Fibroblast of skin of scalp (primary cell): Measurements from ENCODE around the gene SLC24A3.

ENCODE experiments used
- DNase-seq: peaks from one replicate; pipeline ENCODE4 v3.0.0-alpha.2; 2013

Gene SLC24A3

DNA sequence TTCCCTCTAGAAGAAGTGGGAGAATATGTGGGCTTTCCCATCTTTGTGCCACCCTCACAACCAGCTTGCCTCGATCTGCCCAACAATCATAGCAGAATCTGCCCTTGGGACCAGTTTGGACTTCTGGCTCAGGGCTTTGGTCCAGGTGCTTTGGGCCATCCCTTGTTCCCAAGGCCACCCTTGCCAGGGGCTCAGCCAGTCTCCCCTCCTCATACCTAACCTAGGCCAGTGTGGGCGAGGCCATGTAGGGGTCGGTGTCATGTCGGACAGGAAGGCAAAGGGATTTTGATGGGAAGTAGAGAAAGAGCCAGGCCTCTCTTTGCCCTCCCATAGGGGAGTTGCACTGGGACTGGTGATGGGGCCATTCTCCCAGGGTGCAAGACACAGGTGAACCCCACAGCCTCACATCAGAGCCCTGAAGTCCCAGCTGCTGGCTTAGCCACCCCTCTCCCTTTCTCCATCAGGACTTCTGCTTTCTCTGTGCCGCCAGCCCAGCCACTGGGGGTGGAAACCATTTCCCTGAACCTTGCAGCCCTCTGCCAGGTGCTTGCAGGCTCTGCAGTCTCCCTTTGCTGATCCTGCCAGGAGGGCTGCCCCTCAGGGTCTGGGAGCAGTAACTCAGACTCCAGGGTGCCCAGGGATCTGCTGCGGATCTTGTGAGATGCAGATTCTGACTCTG, 60.7 kb downstream of the SLC24A3 start:
- DNase-seq = no peak

DNA sequence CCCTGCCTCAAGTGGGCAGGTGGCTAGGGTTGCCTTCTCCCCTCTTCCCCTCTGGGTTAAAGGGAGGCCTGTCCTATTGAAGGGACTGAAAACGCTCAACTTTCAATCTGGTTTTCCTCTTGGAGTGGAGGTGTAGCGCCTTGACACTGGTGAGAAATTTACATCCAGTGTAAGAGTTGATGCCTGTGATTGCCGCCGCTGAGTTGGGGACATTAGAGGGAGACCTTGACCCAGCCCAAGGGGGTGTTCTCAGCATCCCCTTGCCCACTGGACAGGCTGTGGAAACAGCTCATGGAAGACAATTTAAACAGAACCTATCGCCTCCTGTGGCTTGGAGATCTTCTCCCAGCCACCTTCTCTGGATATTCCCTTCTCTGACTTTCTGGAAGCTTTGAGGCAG, 61.6 kb downstream of the SLC24A3 start:
- DNase-seq = no peak

- no peak for DNase-seq
Measured at GRCh38 chr20:19274412-19275015, 62.1 kb downstream of the SLC24A3 start.

DNA sequence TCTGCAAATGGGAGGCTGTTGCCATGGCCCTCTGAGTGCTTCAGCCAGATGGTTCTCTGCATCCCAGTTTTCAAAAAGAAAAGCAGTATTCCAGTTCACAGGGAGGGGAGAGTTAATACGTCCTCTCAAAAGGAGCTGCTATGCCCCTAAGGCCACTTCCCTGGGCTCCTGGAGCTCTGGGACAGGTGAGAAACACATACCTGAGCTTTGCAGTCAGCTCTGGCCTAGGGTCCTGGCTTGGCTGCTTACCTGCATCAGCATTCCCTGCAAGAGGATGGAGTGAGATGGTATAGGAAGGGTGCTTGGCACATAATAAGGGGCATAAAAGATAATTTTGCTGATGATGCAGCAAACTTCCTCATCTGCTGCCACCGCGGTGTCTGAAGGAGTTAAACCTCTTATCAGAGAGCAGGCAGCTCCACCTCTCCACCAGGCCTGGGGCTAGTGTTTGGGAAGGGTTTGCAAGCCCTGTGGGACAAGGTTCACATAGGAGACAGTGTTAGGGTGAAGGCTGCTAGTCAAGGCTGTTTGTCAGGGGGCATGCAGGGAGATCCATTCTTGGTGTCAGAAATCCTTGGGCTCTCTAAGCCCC, 62.7 kb downstream of the SLC24A3 start:
- DNase-seq = no peak

- peak; percentile 47 for DNase-seq
Measured at GRCh38 chr20:19275630-19276071, 63.2 kb downstream of the SLC24A3 start.

- DNase-seq = no peak
Measured at GRCh38 chr20:19277381-19277780, 64.9 kb downstream of the SLC24A3 start.

- DNase-seq = no peak
Measured at GRCh38 chr20:19283490-19284025, 71.1 kb downstream of the SLC24A3 start.

GRCh38 chr20:19284400-19285178, 72.1 kb downstream of the SLC24A3 start:
- DNase-seq = no peak

GRCh38 chr20:19285436-19285835, 73.0 kb downstream of the SLC24A3 start:
- no peak for DNase-seq

DNA sequence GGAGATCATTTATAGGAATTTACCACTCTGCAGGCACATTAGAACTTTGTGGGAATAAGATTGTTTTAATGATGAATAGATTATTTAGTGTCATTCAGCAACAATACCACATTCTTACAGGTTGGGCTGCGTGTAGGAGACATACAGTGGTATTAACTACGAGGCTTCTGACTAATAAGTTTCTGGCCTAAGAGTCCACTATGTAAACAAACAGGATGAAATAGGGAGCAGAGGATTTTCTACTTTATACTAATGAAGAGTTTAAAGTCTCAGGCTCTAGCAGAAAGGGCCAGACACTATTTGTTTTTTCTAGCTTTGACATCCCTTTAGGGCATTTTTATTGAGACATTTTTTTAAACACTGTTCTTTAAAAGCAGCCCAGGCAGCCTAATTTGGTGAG, 75.6 kb downstream of the SLC24A3 start:
- DNase-seq = no peak

DNA sequence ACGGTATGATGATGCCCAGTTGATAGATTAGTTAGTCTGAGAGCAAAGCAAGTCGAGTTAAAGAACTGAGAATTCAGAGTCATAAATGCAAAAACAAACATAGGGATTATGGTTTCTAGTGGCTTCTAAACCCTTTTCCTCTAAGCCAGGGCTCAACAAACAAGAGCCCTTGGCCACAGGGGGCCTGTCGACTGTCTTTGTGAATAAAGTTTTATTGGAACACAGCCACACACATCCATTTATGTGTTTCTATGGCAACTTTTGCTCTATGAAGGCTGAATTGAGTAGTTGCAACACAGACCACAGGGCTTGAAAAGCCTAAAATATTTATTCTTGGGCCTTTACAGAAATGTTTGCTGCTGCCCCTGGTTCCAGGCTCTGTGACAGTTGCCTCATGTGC, 76.2 kb downstream of the SLC24A3 start:
- no peak for DNase-seq

- no peak for DNase-seq
Measured at GRCh38 chr20:19289451-19289850, 77.0 kb downstream of the SLC24A3 start.

- no peak for DNase-seq
Measured at GRCh38 chr20:19291024-19291817, 78.8 kb downstream of the SLC24A3 start.

DNA sequence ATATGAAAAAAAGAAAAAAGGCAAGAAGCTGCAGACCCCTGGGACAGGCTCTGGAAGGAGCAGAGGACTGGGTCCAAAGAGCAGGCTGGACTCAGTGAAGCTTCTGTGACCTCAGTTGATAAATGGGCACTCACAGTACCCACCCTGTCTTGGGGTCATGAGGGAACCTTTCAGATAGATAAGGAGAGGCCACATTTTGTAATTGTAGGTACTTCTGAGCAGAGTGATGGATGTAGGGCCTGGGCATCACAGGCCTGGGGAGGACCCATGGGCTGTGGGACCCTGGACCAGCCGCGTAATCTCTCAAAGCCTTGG, 79.3 kb downstream of the SLC24A3 start:
- DNase-seq = no peak

- no peak for DNase-seq
Measured at GRCh38 chr20:19292254-19292653, 79.8 kb downstream of the SLC24A3 start.

- no peak for DNase-seq
Measured at GRCh38 chr20:19295076-19295475, 82.6 kb downstream of the SLC24A3 start.

DNA sequence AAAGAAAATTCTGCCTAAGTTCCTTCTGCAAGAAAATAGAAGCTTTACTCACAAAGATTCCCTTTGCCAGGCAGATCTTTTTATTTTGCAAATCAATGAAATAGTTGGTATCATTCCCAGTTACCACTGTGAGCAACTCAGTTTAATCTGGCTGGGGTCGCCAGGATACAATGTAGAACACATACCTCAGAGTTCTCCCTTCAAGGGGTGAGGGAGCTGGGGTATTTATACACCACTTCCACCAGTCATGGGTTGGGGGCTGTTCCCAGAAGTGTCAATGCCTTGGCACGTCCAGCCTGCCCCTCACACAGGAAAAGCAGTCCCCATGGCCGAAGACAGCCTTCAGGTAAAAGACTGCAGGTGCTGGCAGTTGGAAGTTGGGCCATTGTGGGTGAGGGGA, 86.2 kb downstream of the SLC24A3 start:
- no peak for DNase-seq

DNA sequence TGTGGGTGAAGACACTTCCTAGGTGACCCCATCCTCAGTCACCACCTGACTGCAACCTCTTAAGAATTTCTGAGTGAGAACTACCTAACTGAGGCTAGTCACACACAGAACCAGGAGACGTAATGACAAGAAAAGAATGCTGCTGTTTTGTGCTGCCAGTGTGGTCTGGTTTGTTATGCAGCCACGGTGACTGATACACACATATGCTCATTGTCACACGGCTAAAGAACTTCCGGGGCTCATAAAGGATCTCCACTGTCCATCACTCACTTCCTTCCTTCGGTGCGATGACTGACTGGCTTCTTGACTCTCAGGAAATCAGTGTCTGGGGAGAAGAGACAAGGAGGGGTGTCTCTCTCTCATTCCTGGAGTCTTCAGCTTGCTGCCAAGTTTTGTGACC, 88.0 kb downstream of the SLC24A3 start:
- no peak for DNase-seq

- DNase-seq = no peak
Measured at GRCh38 chr20:19301142-19301541, 88.7 kb downstream of the SLC24A3 start.

DNA sequence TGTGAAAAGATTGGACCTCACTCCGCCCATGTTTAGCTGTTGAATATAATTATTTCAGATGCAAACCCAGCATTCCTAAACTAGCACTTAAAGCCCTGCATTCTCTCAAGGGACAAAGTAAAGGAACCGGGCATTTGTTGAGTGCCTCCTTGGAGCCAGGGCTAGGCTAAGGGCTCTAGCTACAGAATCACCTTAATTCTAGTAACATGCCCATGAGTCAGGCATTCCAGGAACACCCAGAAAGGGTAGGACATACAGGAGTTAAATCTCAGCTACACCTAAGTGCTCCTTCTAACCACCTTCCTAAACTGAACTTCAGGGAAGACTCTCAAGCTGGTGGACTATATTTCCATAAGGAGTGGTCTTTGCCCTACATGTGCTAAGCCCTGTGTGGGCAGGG, 89.4 kb downstream of the SLC24A3 start:
- DNase-seq = no peak

- DNase-seq = no peak
Measured at GRCh38 chr20:19302714-19303113, 90.3 kb downstream of the SLC24A3 start.

GRCh38 chr20:19304389-19304788, 91.9 kb downstream of the SLC24A3 start:
- no peak for DNase-seq
